Ishikawa (cell line): ENCODE data around the gene ALKBH5.

ENCODE experiments used
- CEBPB ChIP-seq: IDR thresholded peaks from 2 replicates; pipeline ENCODE4 v1.6.1; 2012
- CREB1 ChIP-seq: IDR thresholded peaks from 2 replicates; pipeline ENCODE4 v1.6.1; 2012; ENCODE audit warnings: low read depth
- EP300 ChIP-seq: IDR thresholded peaks from 2 replicates; pipeline ENCODE4 v1.6.1; 2012; ENCODE audit warnings: borderline replicate concordance
- FOXM1 ChIP-seq: IDR thresholded peaks from 2 replicates; pipeline ENCODE4 v1.6.1; 2012; ENCODE audit warnings: low read depth, borderline replicate concordance
- MAX ChIP-seq: IDR thresholded peaks from 2 replicates; pipeline ENCODE4 v1.6.1; 2012
- REST ChIP-seq: IDR thresholded peaks from 2 replicates; pipeline ENCODE4 v1.6.1; 2012; ENCODE audit warnings: low read depth, mild to moderate bottlenecking
- TAF1 ChIP-seq: IDR thresholded peaks from 2 replicates; pipeline ENCODE4 v1.6.1; 2012; ENCODE audit warnings: low read depth, mild to moderate bottlenecking
- TEAD4 ChIP-seq: IDR thresholded peaks from 2 replicates; pipeline ENCODE4 v1.6.1; 2012
- YY1 ChIP-seq: IDR thresholded peaks from 2 replicates; pipeline ENCODE4 v1.6.1; 2012; ENCODE audit warnings: low read depth

GRCh38 chr17:18143044-18143936, 40.3 kb upstream of the ALKBH5 start:
- no peak for TF ChIP-seq CREB1
- no peak for TF ChIP-seq EP300
- no peak for TF ChIP-seq MAX
- no peak for TF ChIP-seq CEBPB
- TF ChIP-seq FOXM1 = no peak
- no peak for TF ChIP-seq REST
- no peak for TF ChIP-seq YY1
- TF ChIP-seq TAF1 = no peak
- no peak for TF ChIP-seq TEAD4
